Mammary epithelial cell (primary cell): Measurements from ENCODE around the gene STK24.

Experiments
- CTCF ChIP-seq, 2 donors: IDR thresholded peaks in 1 of 2; conservative IDR thresholded peaks in 1 of 2; 2 replicates each; pipeline ENCODE4 v1.5.1; 2011 to 2012; ENCODE audit warnings: inconsistent platforms in 2 of 2, low read length in 2 of 2, mild to moderate bottlenecking in 2 of 2, control low read depth in 1 of 2, low read depth in 1 of 2; ENCODE audit not compliant: insufficient read depth in 1 of 2; ENCODE audit errors: extremely low read depth in 1 of 2
- EZH2 ChIP-seq: IDR thresholded peaks from 2 replicates; pipeline ENCODE4 v1.6.1; 2012; ENCODE audit warnings: low read length, inconsistent platforms, borderline replicate concordance

- TF ChIP-seq CTCF (conservative IDR thresholded peaks at IDR 0.05 in 1 of 2, IDR thresholded peaks at IDR 0.05 in 1 of 2; ENCODE audit: extremely low read depth in 1 of 2, insufficient read depth in 1 of 2, low read depth in 1 of 2, low read length in 2 of 2) = no peak
- TF ChIP-seq EZH2 = no peak
Measured at GRCh38 chr13:98570929-98571372, 6.0 kb downstream of the STK24 start.
